Right ventricle myocardium superior (tissue), 1 donor: ENCODE results near the gene FTO. TPM values are rescaled to one million over a fixed set of nuclear protein-coding genes. Genes with fewer than 3 reads are reported as not detected.
A peak's percentile ranks its signal among the peaks of the same experiment; 100 is the strongest.
"Not testable (repeated sequence)": the region's sequence is repeated elsewhere in the genome, so short reads cannot be mapped to it uniquely, and the experiment has no call there.

ENCODE experiments used
- ATAC-seq: fragments of 200-7000 bp; cut with Tn5 transposase; one replicate; pipeline ENCODE4 v1.9.1; 2020; ENCODE audit warnings: mild to moderate bottlenecking; ENCODE audit not compliant: poor library complexity
- DNase-seq: peaks from one replicate; pipeline ENCODE4 v3.0.0-alpha.2; 2020
- intact Hi-C: fragments of 100-400 bp; cut with DNase I; formaldehyde crosslinking; loops from one replicate; pipeline ENCODE4 v1.11.2; 2022
- total RNA-seq: library from RNA; stranded (reverse); fragmentation: NEBNext Ultra II Directional; extraction: Animal tissue kit (Norgen Biotek cat#: 25700); gene quantifications from one replicate; pipeline ENCODE4 v1.2.1, GENCODE V29; 2021
- donor health status: DM: no; HTN: yes; CAD: no; lungs with severe emphysema.

The FTO gene
- total RNA-seq, 1 donor from 2014 or later, result 75.3 TPM

GRCh38 chr16:53698271-53698670 is 5.7 kb upstream of the FTO start:
- DNase-seq, intact Hi-C loops, ATAC-seq: not testable (repeated sequence)

DNA sequence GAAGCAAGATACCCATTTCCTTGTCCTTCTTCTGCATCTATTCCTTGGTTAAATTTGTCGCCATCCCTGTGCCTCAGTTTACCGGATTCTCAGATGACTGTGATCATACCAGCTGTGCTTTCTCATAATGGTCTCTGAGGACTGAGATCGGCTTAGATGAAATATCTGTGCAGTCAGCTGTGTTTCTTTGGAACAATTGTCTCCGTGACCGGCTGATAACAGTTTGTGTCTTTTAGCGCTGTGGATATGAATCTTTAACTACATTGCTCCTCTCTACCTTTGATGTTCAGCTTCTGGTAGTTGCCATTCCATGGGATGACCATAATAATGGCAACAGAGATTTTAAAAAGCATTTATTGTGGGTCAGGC is 473 bp downstream of the FTO start:
- ATAC-seq (no peak), DNase-seq (no peak)
- intact Hi-C loops, result no loop called here

- no peak for ATAC-seq
- intact Hi-C loops, result no loop called here
- no peak for DNase-seq
Measured at GRCh38 chr16:53707671-53708070, 3.7 kb downstream of the FTO start.

GRCh38 chr16:53708490-53708889 is 4.5 kb downstream of the FTO start:
- intact Hi-C loops, result no loop called here
- DNase-seq, result no peak
- ATAC-seq, result no peak

DNA sequence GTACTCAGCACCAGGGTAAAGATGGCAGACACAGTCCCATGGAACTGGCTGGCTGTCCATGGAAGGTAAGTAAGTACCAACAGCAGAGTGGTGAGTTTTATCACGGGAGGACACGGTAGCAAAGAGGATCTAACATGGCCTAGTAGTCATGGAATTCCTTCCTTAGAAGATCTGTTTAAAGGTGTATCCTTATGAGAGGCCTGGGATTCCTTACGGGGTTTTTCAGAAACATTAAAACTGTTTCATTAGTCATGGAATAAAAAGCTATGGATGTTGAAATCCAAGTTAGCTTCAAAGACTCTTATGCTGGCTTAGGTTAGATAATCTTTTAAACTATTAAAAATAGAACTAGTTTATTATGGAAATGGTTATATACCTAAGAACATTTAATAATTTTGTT is 7.4 kb downstream of the FTO start:
- DNase-seq (no peak), ATAC-seq (no peak)
- intact Hi-C loops, result no loop called here

DNA sequence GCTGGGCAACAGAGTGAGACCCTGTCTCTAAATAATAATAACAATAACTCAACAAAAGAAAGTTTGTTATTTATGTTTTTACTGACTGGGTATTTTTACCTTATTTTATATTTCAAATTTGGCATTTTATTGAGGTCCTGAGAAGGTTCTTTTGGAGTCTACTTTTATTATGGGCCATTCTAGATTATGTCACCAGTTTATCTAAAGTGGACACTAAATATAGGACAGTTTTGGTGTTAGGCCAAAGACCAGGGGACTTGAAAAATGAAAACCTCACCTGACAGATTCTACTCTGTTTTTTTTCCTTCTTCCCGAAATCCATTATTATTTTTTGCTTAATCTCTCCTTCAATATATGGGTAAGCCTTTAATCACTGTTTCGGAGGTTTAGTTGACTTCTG is 8.1 kb downstream of the FTO start:
- intact Hi-C loops, result no loop called here
- ATAC-seq (peak; percentile 63), DNase-seq (no peak)

DNA sequence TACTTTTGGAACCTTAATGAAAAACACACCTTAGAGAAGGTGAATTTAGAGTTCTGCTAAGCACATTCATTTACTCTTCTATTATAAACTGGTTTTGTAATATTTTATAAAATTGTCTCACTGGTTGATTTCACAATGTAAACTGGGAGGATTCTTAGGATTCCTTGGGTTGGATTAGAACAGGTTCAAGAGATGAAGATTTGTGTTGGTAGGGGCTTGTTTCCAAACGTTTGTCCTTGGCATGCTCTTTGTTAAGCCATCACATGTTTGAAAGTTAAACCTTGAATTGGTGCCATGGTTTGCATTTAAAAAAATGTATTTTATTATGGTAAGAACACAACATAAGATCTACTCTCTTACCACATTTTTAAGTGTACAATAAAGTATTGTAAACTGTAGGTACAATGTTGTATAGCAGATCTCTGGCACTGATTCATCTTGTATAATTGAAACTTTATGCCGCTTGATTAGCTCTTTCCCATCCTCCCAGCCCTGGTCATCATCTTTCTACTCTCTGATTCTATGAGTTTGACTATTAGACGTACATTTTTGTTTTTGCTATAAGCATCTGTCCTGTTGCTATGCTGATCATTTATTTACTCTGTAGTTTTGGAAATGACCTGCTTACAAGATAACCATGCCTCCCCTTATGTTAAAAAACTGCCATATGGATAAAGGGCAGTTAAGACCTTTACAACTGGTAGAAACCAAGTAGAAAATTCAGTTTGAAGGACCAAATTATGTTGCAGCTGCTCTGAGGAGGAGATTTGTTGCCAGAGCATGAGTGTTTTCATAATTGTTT is 9.6 kb downstream of the FTO start:
- intact Hi-C loops, result no loop called here
- ATAC-seq (no peak), DNase-seq (no peak)

GRCh38 chr16:53714205-53715022 is 10.5 kb downstream of the FTO start:
- ATAC-seq, result peak; percentile 64

DNA sequence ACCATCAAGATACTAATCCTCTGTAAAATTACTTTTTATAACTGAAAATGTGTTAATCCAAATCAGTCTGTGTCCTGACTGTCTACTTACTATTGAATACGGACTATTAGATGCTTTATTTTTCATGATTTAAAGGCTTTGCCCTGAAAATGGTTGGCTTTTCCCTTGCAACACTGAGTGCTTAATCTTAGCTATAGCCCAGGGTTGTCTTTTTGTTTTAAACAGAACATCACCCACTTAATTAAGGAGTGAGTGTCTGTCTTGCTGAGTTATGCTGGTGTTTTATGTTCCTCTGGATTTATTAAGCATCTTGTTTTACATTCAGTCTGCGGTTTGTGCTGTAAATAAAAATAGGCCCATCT is 11.0 kb downstream of the FTO start:
- no peak for ATAC-seq
- intact Hi-C loops, result no loop called here
- DNase-seq, result no peak

More at GRCh38 chr16:53714205-53715022, 10.5 kb downstream of the FTO start:
- no peak for DNase-seq
- intact Hi-C loops, result no loop called here

- DNase-seq, result no peak
- intact Hi-C loops, result no loop called here
- no peak for ATAC-seq
Measured at GRCh38 chr16:53717577-53717976, 13.6 kb downstream of the FTO start.

DNA sequence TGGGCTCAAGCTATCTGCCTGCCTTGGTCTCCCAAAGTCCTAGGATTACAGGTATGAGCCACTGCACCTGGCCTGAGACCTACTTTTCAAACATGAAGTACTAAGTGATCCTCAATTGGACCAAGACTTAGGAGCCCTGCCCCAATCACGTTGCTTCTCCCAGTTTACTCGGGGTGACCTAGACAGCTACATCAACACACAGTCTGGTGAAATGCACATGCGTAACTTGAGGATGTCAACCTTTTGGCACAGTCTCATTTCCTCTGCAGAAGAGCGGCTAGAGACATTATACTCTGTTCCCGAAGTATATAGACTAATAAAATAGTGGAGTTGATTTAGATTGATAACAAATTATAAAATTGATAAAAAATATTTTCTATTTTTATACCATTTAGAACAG is 17.1 kb downstream of the FTO start:
- DNase-seq (no peak), ATAC-seq (no peak)
- intact Hi-C loops, result no loop called here

DNA sequence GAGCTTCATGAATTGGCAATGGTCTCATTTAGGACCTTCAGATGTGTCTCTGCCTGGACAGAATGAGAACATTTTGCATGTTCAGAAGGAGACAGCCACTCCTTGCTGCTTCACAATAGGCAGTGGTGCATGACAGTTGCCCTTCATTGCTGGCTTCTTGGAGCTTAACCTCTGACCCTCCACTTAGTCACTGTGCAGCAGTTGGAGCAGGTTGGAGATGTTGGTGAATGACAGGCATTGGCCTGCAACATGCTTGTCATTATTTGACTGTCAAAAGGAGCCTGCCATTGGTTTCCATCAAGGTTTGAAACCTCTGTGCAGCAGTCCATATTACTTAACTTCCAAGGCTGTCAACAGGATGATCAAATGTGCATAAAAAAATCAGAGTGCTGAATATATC is 22.7 kb downstream of the FTO start:
- intact Hi-C loops, result no loop called here
- DNase-seq (no peak), ATAC-seq (no peak)

DNA sequence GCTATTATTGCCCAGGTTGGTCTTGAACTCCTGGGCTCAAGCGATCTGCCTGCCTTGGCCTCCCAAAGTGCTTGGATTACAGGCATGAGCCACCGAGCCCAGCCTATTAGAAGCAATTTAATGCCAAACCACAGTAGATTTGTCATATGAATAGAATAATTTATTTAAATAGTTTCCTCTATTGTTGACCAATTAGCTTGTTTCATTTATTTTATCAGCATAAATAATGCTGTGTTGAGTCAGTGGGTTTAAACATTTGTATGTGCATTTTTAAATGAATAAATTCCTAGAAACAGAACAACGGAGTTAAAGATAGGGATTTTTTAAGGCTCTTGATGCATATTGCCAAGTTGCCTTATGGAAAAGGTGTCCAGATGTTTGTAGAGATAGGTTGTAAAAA is 26.7 kb downstream of the FTO start:
- DNase-seq (no peak), ATAC-seq (no peak)
- intact Hi-C loops, result no loop called here

GRCh38 chr16:53732296-53732929 is 28.5 kb downstream of the FTO start:
- intact Hi-C loops, result no loop called here
- DNase-seq (no peak), ATAC-seq (peak; percentile 86)

- no peak for DNase-seq
- no peak for ATAC-seq
- intact Hi-C loops, result no loop called here
Measured at GRCh38 chr16:53734908-53735307, 31.0 kb downstream of the FTO start.

DNA sequence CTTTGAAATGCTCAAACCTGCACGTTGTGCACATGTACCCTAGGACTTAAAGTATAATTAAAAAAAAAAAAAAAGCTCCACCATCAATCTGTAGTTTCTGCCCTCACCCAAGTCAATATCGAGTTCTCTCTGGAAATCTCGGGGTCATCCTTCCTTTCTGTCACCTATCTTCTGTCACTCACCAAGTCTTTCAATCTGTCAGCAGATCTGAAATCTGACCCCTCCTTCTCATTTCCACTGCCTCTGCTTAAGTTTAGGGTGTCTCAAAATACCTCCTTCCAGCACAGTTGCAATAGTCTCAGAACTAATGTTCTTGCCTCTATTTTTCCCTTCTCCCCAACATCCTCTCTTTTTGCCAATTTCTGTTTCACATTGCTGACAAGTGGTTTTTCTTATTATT is 32.3 kb downstream of the FTO start:
- intact Hi-C loops, result no loop called here
- DNase-seq (no peak), ATAC-seq (no peak)

GRCh38 chr16:53737552-53737951 is 33.6 kb downstream of the FTO start:
- DNase-seq (no peak), ATAC-seq (no peak)
- intact Hi-C loops, result no loop called here

- ATAC-seq (no peak), DNase-seq (no peak)
- intact Hi-C loops, result no loop called here
Measured at GRCh38 chr16:53740476-53740875, 36.5 kb downstream of the FTO start.

DNA sequence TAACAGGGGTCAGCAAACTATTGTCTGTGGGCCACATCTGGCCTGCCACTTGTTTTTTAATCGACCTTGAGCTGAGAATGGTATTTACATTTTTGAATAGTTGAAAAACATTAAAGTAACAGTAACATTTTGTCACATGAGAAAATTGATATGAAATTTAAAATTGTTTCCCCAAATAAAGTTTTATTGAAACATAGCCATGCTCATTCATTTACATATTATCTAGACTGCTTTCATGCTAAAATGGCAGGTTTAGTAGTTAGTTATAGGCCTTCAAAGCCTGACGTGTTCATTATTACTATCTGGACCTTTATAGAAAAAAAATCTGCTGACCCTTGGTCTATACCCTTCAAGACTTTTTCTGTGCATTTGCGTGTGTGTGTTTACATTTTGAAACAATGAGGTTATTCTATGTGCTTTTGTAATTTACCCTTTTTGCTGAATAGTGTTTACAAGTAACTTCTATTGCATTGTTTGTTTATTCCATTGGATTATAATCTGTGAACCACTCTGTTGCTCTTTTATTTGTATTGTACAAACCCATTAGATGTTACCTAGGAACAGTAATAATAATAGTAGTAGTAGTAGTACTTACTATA is 37.1 kb downstream of the FTO start:
- intact Hi-C loops, result no loop called here

More for the DNA sequence above, 37.1 kb downstream of the FTO start:
- ATAC-seq (no peak), DNase-seq (no peak)
